Panc1 (cell line): ENCODE measurements around the gene GNPDA2. TPM values are rescaled to one million over a fixed set of nuclear protein-coding genes. Genes with fewer than 3 reads are reported as not detected.

Experiments
- ATAC-seq: fragments of 200-7000 bp; cut with Tn5 transposase; 2 replicates; pipeline ENCODE4 v1.9.1; 2020; ENCODE audit warnings: mild to moderate bottlenecking, moderate library complexity
- BruUV-seq: library from RNA; stranded (reverse); fragments of 400-500 nt; replicated peaks from 2 replicates; lab custom pipeline; 2021; lab: Mats Ljungman, UMichigan
- CTCF ChIA-PET: fragments of 300-600 bp; sonication (Branson Sonifier 250); formaldehyde crosslinking; loops from one replicate; lab custom pipeline; 2022; ENCODE audit warnings: antibody characterized with exemption; lab: Charles Lee
- POLR2A ChIA-PET: fragments of 300-600 bp; sonication (Branson Sonifier 250); formaldehyde crosslinking; loops from one replicate; lab custom pipeline; 2022; ENCODE audit warnings: antibody characterized with exemption; lab: Charles Lee
- DNase-seq: peaks from one replicate; pipeline ENCODE4 v3.0.0-alpha.2; 2010; ENCODE audit warnings: low read depth, low spot score
- H3K27ac ChIP-seq: 2 replicates; pipeline ENCODE4 v1.5.1; 2011; ENCODE audit warnings: mild to moderate bottlenecking, low read length, inconsistent platforms
- H3K27me3 ChIP-seq: fragments of 200-500 bp; sonication (Bioruptor generic); 2 replicates; pipeline ENCODE4 v1.6.0; 2014; ENCODE audit warnings: low read length, inconsistent platforms; ENCODE audit not compliant: control insufficient read depth, insufficient read depth
- H3K36me3 ChIP-seq: fragments of 200-500 bp; sonication (Bioruptor generic); 2 replicates; pipeline ENCODE4 v1.5.1; 2014; ENCODE audit warnings: inconsistent platforms, mild to moderate bottlenecking, low read length, moderate library complexity; ENCODE audit not compliant: control insufficient read depth, insufficient read depth
- H3K4me1 ChIP-seq: 2 replicates; pipeline ENCODE4 v1.5.1; 2011; ENCODE audit warnings: inconsistent platforms, mild to moderate bottlenecking, low read length, moderate library complexity; ENCODE audit not compliant: control insufficient read depth, insufficient read depth
- H3K4me3 ChIP-seq, 2 experiments: 2 replicates each; pipeline ENCODE4 v1.5.1; 2011 to 2012; ENCODE audit warnings: low read depth in 2 of 2, low read length in 2 of 2, mild to moderate bottlenecking in 2 of 2, inconsistent platforms in 1 of 2, moderate library complexity in 1 of 2
- H3K9me3 ChIP-seq: fragments of 200-500 bp; sonication (Bioruptor generic); 2 replicates; pipeline ENCODE4 v1.5.1; 2014; ENCODE audit warnings: low read depth, mild to moderate bottlenecking, inconsistent platforms, low read length, moderate library complexity; ENCODE audit not compliant: control insufficient read depth, insufficient read depth
- CTCF ChIP-seq: fragments of 450-650 bp; IDR thresholded peaks from 2 replicates; pipeline ENCODE4 v1.5.1; 2017; ENCODE audit warnings: mild to moderate bottlenecking
- POLR2AphosphoS5 ChIP-seq: IDR thresholded peaks from 2 replicates; pipeline ENCODE4 v1.6.1; 2012; ENCODE audit warnings: mild to moderate bottlenecking, low read depth, low read length, moderate library complexity
- REST ChIP-seq, 2 experiments: IDR thresholded peaks; 2 replicates each; pipeline ENCODE4 v1.6.1; 2011 to 2012; ENCODE audit warnings: low read depth in 2 of 2, control low read depth in 1 of 2, low read length in 1 of 2, mild to moderate bottlenecking in 1 of 2, moderate library complexity in 1 of 2; ENCODE audit not compliant: insufficient read depth in 1 of 2
- SIN3A ChIP-seq: IDR thresholded peaks from 2 replicates; pipeline ENCODE4 v1.6.1; 2012; ENCODE audit warnings: low read depth, mild to moderate bottlenecking, low read length, moderate library complexity, borderline replicate concordance; ENCODE audit not compliant: insufficient read depth
- TCF7L2 ChIP-seq: IDR thresholded peaks from 2 replicates; pipeline ENCODE4 v1.6.1; 2011; ENCODE audit warnings: mild to moderate bottlenecking, low read depth, low read length, inconsistent platforms
- in situ Hi-C: cut with HindIII; loops from 2 replicates; pipeline ENCODE4 v1.10.0; 2016; ENCODE audit warnings: low sequenced_read_pairs, low pct_unique_long_range_greater_than_20kb
- intact Hi-C: fragments of 100-400 bp; cut with micrococcal nuclease; formaldehyde crosslinking; loops from one replicate; pipeline ENCODE4 v1.10.0; 2022; ENCODE audit not compliant: unreplicated experiment
- total RNA-seq: library from RNA; stranded (reverse); gene quantifications from one replicate; pipeline ENCODE4 v1.2.1, GENCODE V29; 2021; ENCODE audit not compliant: unreplicated experiment

GNPDA2 gene
- total RNA-seq, 1 experiment from 2014 or later: 17.9 TPM

DNA sequence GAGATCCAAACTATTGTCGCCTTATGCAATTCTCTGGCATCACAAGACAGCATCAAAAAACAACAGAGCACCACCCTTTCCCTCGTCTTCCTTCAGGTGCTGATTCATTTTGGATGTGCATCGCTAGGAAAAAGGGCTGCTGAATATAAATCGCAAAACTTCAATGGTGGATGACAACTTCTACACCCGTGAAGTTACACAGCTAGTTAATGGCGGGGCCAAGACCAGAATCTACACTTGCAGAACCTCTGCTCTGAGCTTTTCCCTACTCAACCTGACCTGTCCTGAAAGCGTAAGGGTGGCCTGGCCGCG is 674 bp downstream of the GNPDA2 start:
- Histone ChIP-seq H3K27ac (peak overlapping the region; percentile 84), H3K4me1 (peaks cover 4% of the 10 kb centered on the region; the same call in 1 of the 2 replicates), H3K27me3 (no peaks in the 10 kb centered on the region), H3K36me3 (no peaks in the 10 kb centered on the region), H3K4me3 (peak overlapping the region; percentile 76 to 85), H3K9me3 (no peaks in the 10 kb centered on the region)
- ChIA-PET CTCF (no interaction called here), POLR2A (no interaction called here)
- ATAC-seq: no peak; the same call in 1 of the 2 replicates
- no peak for TF ChIP-seq POLR2AphosphoS5
- TF ChIP-seq CTCF: no peak
- no peak for TF ChIP-seq TCF7L2
- TF ChIP-seq SIN3A: no peak
- no peak for TF ChIP-seq REST (IDR thresholded peaks at IDR 0.05; ENCODE audit: insufficient read depth in 1 of 2, low read depth in 2 of 2, low read length in 1 of 2)
- in situ Hi-C loops (no loop called here), intact Hi-C loops (no loop called here)
- DNase-seq: no peak
- no TSS peak for BruUV-seq

GRCh38 chr4:44725166-44725565 is 1.2 kb downstream of the GNPDA2 start:
- POLR2A ChIA-PET: no interaction called here
- CTCF ChIA-PET: no interaction called here
- H3K4me3 ChIP-seq: peak overlapping the region; percentile 76 to 85
- in situ Hi-C loops (no loop called here), intact Hi-C loops (no loop called here)
- DNase-seq: no peak
- no peaks in the 10 kb centered on the region for H3K27me3 ChIP-seq
- no peaks in the 10 kb centered on the region for H3K9me3 ChIP-seq
- BruUV-seq: no TSS peak
- H3K4me1 ChIP-seq: peaks cover 4% of the 10 kb centered on the region; the same call in 1 of the 2 replicates
- TF ChIP-seq CTCF (no peak), POLR2AphosphoS5 (no peak), SIN3A (no peak), REST (IDR thresholded peaks at IDR 0.05; ENCODE audit: insufficient read depth in 1 of 2, low read depth in 2 of 2, low read length in 1 of 2) (no peak), TCF7L2 (no peak)
- no peak for ATAC-seq
- H3K27ac ChIP-seq: peak overlapping the region; percentile 84
- no peaks in the 10 kb centered on the region for H3K36me3 ChIP-seq
